Subcutaneous adipose tissue (tissue), 4 donors: ENCODE measurements around the gene CMKLR1. TPM values are rescaled to one million over a fixed set of nuclear protein-coding genes. Genes with fewer than 3 reads are reported as not detected.

ENCODE experiments used
- CTCF ChIP-seq: fragments of 450-650 bp; IDR thresholded peaks from one replicate; pipeline ENCODE4 v1.5.1; 2016; ENCODE audit warnings: low read depth, mild to moderate bottlenecking, control low read depth, antibody characterized with exemption, moderate library complexity
- total RNA-seq, 4 donors: library from RNA; depleted of rRNA; stranded (reverse); fragments of >200 nt; gene quantifications; one replicate each; pipeline ENCODE4 v1.1.0, GENCODE V29; 2016

CMKLR1 gene
- total RNA-seq, 4 donors from 2014 or later = 12.4 to 34.6 (median 30.3) TPM

GRCh38 chr12:108289350-108290161 is 49.6 kb downstream of the CMKLR1 start:
- TF ChIP-seq CTCF = no peak

GRCh38 chr12:108287227-108287626 is 51.9 kb downstream of the CMKLR1 start:
- no peak for TF ChIP-seq CTCF

- no peak for TF ChIP-seq CTCF
Measured at GRCh38 chr12:108285016-108285415, 54.1 kb downstream of the CMKLR1 start.

DNA sequence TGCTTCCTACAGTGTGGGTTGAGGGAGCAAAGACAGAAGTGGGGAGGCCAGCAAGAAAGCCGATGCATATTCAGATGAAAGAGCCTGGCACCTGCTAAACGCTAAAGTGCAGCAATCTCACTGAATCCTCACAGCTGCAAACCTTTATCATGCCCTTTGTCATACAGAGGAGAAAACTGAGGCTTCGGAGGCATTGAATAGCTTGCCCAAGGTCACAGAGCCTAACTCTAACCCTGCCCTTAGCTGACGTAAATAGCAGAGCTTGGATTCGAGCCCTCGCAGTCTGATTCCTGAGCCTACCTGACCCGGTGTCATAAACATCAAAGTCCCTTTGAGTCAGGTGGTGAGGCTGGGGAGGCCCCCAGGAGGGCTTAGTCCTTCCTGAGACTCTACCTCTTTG is 54.9 kb downstream of the CMKLR1 start:
- TF ChIP-seq CTCF = no peak

GRCh38 chr12:108282676-108283075 is 56.4 kb downstream of the CMKLR1 start:
- no peak for TF ChIP-seq CTCF

DNA sequence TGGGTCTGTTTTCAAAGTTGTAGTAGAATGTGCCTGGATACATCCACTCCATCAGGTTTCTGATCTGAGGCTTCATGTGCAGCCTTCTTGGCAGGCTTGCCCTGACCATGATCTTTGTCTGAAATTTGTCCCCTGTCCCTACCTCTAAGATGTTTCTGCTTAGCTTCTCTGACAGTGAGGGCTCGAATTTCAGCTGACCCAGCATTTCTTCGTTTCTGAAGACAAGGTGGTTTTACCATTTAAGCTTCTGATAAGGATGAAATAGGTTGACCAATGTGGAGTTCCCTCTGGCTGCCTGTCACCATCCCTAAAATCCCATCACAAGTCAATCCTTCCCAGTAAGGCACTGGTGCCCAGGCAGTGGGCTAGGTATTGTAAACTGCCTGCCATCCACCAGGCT is 57.0 kb downstream of the CMKLR1 start:
- no peak for TF ChIP-seq CTCF

DNA sequence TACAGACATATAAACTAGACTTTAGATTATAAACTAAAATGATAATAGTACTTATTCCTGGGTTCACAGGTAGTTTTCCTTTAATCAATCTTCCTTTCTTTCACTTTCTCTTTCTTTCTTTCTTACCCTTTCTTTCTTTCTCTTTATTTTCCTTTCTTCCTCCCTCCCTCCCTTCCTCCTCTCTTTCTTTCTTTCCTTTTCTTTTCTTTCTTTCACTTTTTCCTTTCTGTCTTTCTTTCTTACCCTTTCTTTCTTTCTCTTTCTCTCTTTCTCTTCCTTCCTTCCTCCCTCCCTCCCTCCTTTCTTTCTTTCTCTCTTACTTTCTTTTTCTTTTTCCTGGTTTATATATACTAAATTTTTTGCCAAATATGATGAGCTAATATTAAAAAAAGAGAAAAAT is 61.5 kb downstream of the CMKLR1 start:
- TF ChIP-seq CTCF = no peak
